HG03521 (cell line): ENCODE measurements around the gene ANGPT4.
"Not testable (repeated sequence)": the region's sequence is repeated elsewhere in the genome, so short reads cannot be mapped to it uniquely, and the experiment has no call there.

Experiments
- ATAC-seq: cut with Tn5 transposase; IDR thresholded peaks from one replicate; pipeline ENCODE4 v1.9.1; 2021; ENCODE audit warnings: mild to moderate bottlenecking, moderate library complexity; ENCODE audit not compliant: unreplicated experiment

Gene ANGPT4

DNA sequence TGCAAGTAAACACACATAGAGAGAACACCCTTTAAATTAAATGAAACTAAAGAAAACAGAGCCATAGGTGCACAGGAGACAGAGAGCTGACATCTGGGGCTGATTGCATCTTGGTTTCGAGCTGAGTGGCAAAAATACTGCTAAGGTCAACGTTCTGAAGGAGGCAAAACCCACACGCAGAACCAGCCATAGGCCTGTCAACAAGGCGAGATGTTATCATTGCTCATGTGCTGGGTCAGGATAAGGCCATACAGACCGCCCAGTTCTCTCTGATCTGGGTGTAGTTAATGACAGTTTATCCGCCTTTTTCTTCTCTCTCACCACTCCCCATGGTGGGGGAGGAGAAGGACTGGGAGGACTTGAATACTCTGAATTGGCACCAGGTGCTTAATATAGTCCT lies 87.1 kb downstream of the ANGPT4 start:
- ATAC-seq = no peak

DNA sequence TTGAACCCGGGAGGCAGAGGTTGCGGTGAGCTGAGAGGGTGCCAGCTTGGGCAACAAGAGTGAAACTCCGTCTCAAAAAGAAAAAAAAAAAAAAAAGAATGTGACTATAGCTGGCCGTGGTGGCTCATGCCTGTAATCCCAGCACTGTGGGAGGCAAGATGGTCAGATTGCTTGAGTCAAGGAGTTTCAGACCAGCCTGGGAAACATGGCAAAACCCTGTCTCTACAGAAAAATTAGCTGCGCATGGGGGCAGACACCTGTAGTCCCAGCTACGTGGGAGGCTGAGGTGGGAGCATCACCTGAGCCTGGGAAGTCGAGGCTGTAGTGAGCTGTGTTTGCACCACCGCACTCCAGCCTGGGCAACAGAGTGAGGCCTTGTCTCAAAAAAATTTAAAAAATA lies 88.2 kb downstream of the ANGPT4 start:
- not testable (repeated sequence) for ATAC-seq

GRCh38 chr20:826695-827323 lies 89.3 kb downstream of the ANGPT4 start:
- no peak for ATAC-seq

DNA sequence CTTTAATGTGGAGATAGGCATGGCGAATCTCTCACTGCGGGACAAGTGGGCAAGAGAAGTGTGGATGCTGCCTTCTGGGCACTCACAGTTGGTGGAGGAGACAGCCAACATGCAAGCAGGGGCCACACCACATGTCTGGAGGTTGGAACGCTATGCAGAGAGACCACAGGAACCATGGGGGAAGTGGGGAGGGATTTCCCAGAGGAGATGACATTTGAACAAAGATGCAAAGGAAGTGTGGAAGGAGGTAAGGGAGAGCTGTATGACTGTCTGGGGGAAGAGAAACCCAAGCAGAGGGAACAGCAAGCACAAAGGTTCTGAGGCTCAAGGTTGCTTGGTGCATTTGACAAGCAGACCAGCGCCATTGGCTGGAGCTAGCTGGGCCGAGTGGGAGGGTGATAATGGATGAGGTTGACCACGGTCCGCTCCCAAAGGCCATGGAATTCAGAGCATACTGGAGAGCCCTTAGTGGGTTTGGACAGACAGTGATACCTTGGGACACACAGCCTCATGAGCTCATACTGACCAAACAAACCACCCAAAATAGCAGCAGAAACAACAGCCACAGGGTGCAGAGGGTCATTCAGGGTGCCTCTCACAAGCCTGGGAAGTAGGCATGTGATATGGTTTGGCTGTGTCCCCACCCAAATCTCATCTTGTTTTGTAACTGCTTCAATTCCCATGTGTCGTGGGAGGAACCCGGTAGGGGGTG lies 90.3 kb downstream of the ANGPT4 start:
- ATAC-seq = no peak

- no peak for ATAC-seq
These were observed 91.2 kb downstream of the ANGPT4 start for GRCh38 chr20:824916-825315.

GRCh38 chr20:824490-824889 lies 91.6 kb downstream of the ANGPT4 start:
- ATAC-seq = no peak

DNA sequence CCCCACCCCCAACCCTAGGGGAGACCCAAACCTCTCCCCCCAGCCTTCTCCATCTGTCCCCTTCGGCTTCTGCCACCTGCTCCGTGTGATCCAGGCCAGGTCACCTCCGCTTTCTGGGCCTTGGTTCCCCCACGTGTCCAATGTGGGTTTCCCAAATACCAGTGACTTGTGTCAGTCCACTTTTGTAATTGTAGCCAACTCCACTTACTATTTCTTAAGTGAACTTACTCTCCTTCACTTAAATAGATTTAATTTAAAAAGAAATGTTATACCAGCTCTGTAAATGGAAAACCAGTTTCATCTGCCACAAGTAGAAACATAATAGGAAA lies 92.6 kb downstream of the ANGPT4 start:
- no peak for ATAC-seq

- no peak for ATAC-seq
These were observed 93.2 kb downstream of the ANGPT4 start for GRCh38 chr20:822651-823573.

DNA sequence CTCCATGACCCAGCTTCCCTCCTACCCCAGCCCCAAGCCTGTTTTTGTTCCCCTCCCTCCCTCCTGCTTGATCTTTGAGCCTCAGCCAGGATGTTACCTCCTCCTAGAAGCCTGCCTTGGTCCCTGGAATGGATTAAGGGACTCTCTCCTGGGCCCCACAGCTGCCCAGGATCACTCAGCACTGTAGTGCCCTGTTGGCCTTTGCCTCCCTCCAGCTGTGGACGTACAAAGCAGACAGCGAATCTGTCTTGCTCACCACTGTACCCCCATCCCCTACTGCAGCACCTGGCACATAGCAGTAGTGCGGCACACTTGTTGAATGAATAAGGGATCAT lies 94.4 kb downstream of the ANGPT4 start:
- no peak for ATAC-seq

GRCh38 chr20:821046-821730 lies 94.9 kb downstream of the ANGPT4 start:
- ATAC-seq = no peak

DNA sequence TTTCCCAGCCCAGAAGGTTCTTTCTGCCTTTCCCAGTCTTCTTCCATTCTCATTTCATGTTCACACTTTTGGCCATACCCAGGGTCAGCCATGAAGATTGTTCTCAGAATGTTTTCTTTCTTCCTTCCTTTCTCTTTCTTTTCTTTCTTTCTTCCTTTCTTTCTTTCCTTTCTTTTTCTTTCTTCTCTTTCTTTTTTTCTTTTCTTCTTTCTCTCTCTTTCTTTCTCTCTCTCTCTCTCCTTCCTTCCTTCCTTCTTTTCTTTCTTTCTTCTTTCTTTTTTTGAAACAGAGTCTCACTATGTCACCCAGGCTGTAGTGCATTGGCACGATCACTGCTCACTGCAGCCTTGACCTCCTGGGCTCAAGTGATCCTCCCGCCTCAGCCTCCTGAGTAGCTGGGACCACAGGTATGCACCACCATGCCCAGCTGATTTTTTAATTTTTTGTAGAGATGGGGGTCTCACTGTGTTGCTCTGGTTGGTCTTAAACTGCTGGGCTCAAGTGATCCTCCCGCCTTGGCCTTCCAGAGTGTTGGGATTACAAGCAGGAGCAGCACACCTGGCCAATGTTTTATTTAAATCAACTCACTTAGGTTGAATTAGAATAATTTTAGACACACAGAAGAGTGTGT lies 95.7 kb downstream of the ANGPT4 start:
- ATAC-seq = no peak
